GM18951 (cell line): ENCODE data around the gene LAIR2.

ENCODE experiments used
- POLR2A ChIP-seq: IDR thresholded peaks from 4 replicates; pipeline ENCODE4 v1.6.1; 2011; ENCODE audit warnings: mild to moderate bottlenecking; ENCODE audit not compliant: insufficient read length, insufficient read depth; ENCODE audit errors: extremely low read depth
- in situ Hi-C: fragments of 300-500 bp; cut with MboI; formaldehyde crosslinking; loops from one replicate; pipeline ENCODE4 v1.12.0; 2022; ENCODE audit warnings: low sequenced_read_pairs, mixed read lengths, inconsistent platforms; ENCODE audit not compliant: unreplicated experiment

Gene LAIR2

GRCh38 chr19:54470991-54471782 lies 31.4 kb upstream of the LAIR2 start:
- TF ChIP-seq POLR2A = no peak
- in situ Hi-C loops = no loop called here

GRCh38 chr19:54473071-54473891 lies 29.4 kb upstream of the LAIR2 start, which contains the start of gene CDC42EP5:
TSS of gene CDC42EP5 (minus strand) at chr19:54473296. CDS start at chr19:54465547, 7,749 bp downstream.
- in situ Hi-C loops = no loop called here
- no peak for TF ChIP-seq POLR2A

GRCh38 chr19:54473892-54474372 lies 28.7 kb upstream of the LAIR2 start:
- in situ Hi-C loops = no loop called here
- TF ChIP-seq POLR2A = no peak

- in situ Hi-C loops = loop anchor here (25.0 kb wide), 1 partner anchor 462 kb away; the partner anchor contains the start of gene NLRP7
- TF ChIP-seq POLR2A = no peak
These were observed 26.9 kb upstream of the LAIR2 start for GRCh38 chr19:54475706-54476105.

- in situ Hi-C loops = loop anchor here (25.0 kb wide), 1 partner anchor 460 kb away; the partner anchor contains the start of gene NLRP7
- TF ChIP-seq POLR2A = no peak
These were observed 25.0 kb upstream of the LAIR2 start for GRCh38 chr19:54477650-54478049.

GRCh38 chr19:54478677-54479266 lies 23.9 kb upstream of the LAIR2 start:
- no peak for TF ChIP-seq POLR2A
- in situ Hi-C loops = loop anchor here (25.0 kb wide), 1 partner anchor 459 kb away; the partner anchor contains the start of gene NLRP7

- in situ Hi-C loops = loop anchor here (25.0 kb wide), 1 partner anchor 457 kb away; the partner anchor contains the start of gene NLRP7
- no peak for TF ChIP-seq POLR2A
These were observed 22.6 kb upstream of the LAIR2 start for GRCh38 chr19:54480051-54480450.

- no peak for TF ChIP-seq POLR2A
- in situ Hi-C loops = loop anchor here (25.0 kb wide), 1 partner anchor 456 kb away; the partner anchor contains the start of gene NLRP7
These were observed 21.2 kb upstream of the LAIR2 start for GRCh38 chr19:54481326-54481930.

GRCh38 chr19:54482889-54483288 lies 19.7 kb upstream of the LAIR2 start:
- no peak for TF ChIP-seq POLR2A
- in situ Hi-C loops = loop anchor here (25.0 kb wide), 1 partner anchor 454 kb away; the partner anchor contains the start of gene NLRP7

- in situ Hi-C loops = loop anchor here (25.0 kb wide), 1 partner anchor 453 kb away; the partner anchor contains the start of gene NLRP7
- TF ChIP-seq POLR2A = no peak
These were observed 18.2 kb upstream of the LAIR2 start for GRCh38 chr19:54484451-54484850.

- in situ Hi-C loops = loop anchor here (25.0 kb wide), 1 partner anchor 451 kb away; the partner anchor contains the start of gene NLRP7
- no peak for TF ChIP-seq POLR2A
These were observed 16.8 kb upstream of the LAIR2 start for GRCh38 chr19:54485851-54486250.

GRCh38 chr19:54489341-54489740 lies 13.3 kb upstream of the LAIR2 start:
- in situ Hi-C loops = loop anchor here (25.0 kb wide), 1 partner anchor 448 kb away; the partner anchor contains the start of gene NLRP7
- no peak for TF ChIP-seq POLR2A
